Stimulated activated CD8-positive, alpha-beta memory T cell treated with anti-CD3 and anti-CD28 coated beads, Interleukin-7, amount 100 ng/mL, for 48 hours (primary cell): ENCODE data around the gene KIFC3.
A peak's percentile ranks its signal among the peaks of the same experiment; 100 is the strongest.

Source experiments
- DNase-seq, 2 donors: peaks; one replicate each; pipeline ENCODE4 v3.0.0-alpha.2; 2020; ENCODE audit warnings: low read depth in 1 of 2; ENCODE audit errors: extremely low read depth in 1 of 2

KIFC3 gene

GRCh38 chr16:57769541-57770145 lies 32.6 kb downstream of the KIFC3 start:
- no peak for DNase-seq

- no peak for DNase-seq
Measured at GRCh38 chr16:57766714-57767348, 35.5 kb downstream of the KIFC3 start.

- DNase-seq = no peak
Measured at GRCh38 chr16:57765160-57765728, 37.0 kb downstream of the KIFC3 start.

- DNase-seq = peak in 1 of 2 donors; percentile 40
Measured at GRCh38 chr16:57764341-57765159, 37.7 kb downstream of the KIFC3 start.

- no peak for DNase-seq
Measured at GRCh38 chr16:57764006-57764340, 38.3 kb downstream of the KIFC3 start.

GRCh38 chr16:57763285-57764005 lies 38.8 kb downstream of the KIFC3 start:
- DNase-seq = no peak

- no peak for DNase-seq
Measured at GRCh38 chr16:57762365-57763040, 39.8 kb downstream of the KIFC3 start.

- no peak for DNase-seq
Measured at GRCh38 chr16:57761957-57762356, 40.3 kb downstream of the KIFC3 start.

GRCh38 chr16:57761301-57761700 lies 41.0 kb downstream of the KIFC3 start:
- no peak for DNase-seq

- DNase-seq = no peak
Measured at GRCh38 chr16:57760357-57761160, 41.7 kb downstream of the KIFC3 start.

- no peak for DNase-seq
Measured at GRCh38 chr16:57759541-57760356, 42.5 kb downstream of the KIFC3 start.

GRCh38 chr16:57759131-57759530 lies 43.2 kb downstream of the KIFC3 start:
- DNase-seq = no peak

GRCh38 chr16:57758331-57759117 lies 43.8 kb downstream of the KIFC3 start:
- no peak for DNase-seq

- no peak for DNase-seq
Measured at GRCh38 chr16:57757883-57758282, 44.4 kb downstream of the KIFC3 start.

- peak; percentile 56 to 69 for DNase-seq
Measured at GRCh38 chr16:57757326-57757786, 44.9 kb downstream of the KIFC3 start.

- no peak for DNase-seq
Measured at GRCh38 chr16:57756424-57757325, 45.6 kb downstream of the KIFC3 start.
